GM19240 (cell line): ENCODE data around the gene ZFP69B.

ENCODE experiments used
- DNase-seq: peaks from one replicate; pipeline ENCODE4 v3.0.0; 2011; ENCODE audit warnings: low spot score; ENCODE audit not compliant: insufficient read length

The ZFP69B gene

DNA sequence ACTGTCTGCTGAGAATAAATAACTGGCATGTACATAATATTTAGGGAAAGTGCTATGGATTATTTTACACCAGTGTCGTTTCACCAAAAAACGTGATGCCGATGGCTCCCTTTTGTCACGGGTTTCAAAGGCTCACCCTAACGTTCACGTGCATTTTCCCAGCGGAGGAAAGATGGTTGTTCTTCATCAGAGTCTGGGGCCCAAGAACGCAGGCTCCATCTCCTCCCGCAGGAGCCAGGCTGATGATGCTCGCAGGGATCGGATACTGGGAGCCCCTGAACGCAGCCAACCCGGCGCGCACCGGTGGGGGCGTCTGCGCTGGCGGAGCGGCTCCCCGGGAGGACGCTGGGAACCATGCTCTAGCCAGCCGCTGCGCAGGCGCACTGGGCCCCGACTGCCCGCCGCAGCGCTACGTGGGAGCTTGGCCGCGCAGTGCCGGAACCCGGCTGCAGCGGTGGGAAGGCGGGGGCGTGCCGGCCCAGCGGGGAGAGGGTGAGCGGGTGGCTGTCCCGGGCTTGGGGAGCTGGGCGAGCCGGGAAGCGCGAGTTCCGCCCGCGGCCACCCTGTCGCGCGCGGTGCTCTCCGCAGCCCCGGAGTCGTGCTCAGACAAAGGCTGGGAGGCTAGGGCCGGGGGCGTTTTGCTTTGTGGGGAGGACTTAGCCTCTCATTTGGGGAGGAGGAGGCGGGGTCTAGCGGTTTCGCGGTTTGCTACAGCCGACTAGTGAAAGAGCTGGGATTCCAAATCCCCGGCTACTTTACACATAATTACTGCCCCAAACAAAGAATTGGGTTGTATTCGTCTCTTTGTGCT lies at the start of gene ZFP69B:
TSS of gene ZFP69B (plus strand) at position 793 of the 811 bp plus-strand sequence. CDS start 486 bp downstream, outside the sequence.
- DNase-seq, result peak; percentile 84

GRCh38 chr1:40401473-40402201 lies 48.6 kb upstream of the ZFP69B start:
- DNase-seq, result no peak

- no peak for DNase-seq
These were observed 45.4 kb upstream of the ZFP69B start for GRCh38 chr1:40404670-40405462.

- DNase-seq, result no peak
These were observed 44.5 kb upstream of the ZFP69B start for GRCh38 chr1:40405812-40406211.

GRCh38 chr1:40407453-40407852 lies 42.8 kb upstream of the ZFP69B start:
- no peak for DNase-seq

- no peak for DNase-seq
These were observed 40.8 kb upstream of the ZFP69B start for GRCh38 chr1:40409467-40409866.

DNA sequence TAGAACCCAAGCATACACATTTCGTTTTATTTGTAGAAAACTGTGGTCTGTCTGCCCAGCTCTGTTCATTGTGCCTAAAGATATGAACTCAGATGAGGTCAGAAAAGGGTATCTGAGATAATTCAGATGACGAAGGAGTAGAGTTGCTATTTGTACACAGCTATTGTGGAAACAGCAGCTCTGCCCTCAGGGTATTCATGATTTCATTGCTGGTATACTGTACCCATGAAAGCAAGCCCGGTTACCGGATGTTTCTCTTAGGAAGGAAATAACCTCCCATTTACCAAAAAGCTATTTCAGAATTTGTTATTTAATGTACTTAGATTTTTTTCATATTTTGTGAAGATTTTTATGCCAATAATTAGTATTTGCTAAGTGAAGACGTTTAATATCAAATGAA lies 39.0 kb upstream of the ZFP69B start:
- DNase-seq, result no peak

- DNase-seq, result no peak
These were observed 38.4 kb upstream of the ZFP69B start for GRCh38 chr1:40411843-40412242.

DNA sequence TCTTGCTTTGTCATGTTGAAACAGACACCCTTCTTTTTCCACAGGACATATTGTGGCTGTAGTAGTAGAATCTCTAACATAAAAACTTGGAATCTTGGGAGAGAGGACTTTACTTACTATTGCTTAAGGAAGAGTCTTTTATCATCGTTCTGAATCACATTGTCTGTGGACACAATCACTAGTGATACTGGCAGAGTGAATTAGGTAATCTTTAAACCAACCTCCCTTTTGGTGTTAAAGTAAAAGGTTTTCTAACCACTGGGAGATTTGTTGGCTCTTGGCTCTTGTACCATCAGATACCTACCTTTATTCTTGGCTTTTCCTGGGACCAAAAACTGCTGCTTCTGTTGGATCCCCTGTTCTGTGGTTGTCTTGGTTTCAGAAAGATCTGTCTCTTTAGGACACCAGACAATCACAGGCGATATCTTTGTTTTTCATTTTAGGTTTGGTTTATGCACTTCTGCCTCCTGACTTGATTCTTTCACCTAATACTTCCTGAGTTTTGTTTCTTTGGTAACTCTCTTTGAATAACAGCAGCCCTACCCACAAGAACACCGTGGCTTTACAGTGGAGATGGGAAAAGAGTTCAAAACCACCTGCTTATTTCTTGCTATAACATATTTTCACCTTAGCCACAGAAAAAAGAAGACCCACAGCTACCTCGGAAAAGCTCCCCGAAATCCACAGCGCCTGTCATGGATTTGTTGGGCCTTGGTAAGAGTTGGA lies 36.6 kb upstream of the ZFP69B start:
- no peak for DNase-seq

DNA sequence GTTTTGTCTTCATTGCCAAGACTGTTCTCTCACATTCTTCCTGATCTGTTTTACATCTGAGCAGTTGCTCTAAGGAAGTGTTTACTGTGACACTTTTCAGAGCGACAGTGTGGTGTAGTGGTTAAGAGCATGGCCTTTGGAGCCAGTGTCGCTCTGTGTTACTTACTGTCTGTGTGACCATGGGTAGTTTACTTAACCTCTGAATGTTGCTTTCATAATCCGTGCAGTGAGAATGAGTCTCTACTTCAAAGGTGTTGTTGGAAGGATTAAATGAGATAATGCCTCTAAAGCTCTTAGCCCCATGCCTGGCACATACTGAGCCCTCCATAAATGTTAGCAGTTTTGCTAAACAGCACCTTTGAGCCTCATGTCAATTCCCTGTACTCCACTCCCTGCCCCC lies 35.9 kb upstream of the ZFP69B start:
- no peak for DNase-seq

DNA sequence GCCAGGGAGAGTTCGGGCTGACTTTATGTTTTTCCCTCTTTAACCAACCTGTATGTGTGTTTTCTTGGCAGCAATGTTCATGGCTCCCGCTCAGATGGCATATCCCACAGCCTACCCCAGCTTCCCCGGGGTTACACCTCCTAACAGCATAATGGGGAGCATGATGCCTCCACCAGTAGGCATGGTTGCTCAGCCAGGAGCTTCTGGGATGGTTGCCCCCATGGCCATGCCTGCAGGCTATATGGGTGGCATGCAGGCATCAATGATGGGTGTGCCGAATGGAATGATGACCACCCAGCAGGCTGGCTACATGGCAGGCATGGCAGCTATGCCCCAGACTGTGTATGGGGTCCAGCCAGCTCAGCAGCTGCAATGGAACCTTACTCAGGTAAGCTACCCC lies 33.6 kb upstream of the ZFP69B start:
- no peak for DNase-seq

GRCh38 chr1:40421431-40422384 lies 28.6 kb upstream of the ZFP69B start:
- no peak for DNase-seq

DNA sequence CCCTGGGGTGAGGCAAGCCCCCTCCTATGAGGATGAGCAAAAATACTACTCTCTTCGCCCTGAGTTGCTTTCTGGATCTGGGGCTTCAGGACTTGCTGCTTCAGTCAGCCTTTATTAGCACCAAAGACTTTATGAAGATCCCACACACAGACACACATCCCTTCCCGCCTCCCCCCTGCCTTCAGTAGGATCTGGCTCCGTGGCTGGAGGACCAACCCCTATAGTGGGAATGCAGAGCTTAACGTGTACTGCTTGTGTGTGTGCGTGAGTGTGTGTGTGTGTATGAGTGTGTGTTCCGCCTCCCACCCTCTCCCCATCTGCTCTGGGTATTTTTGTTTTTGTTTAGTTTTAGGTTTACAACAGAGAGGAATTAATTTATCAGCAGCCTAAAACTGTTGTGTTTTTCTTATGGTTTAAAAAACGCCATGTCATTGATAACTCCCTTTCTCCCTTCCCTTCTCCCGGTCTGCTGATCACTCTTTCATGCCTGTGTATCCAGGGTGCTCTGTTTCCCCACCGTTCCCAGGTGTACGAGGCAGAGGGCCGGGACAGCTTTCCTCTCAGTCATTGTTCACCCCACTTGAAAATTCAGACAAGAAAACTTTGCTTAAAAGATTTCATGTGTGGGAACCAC lies 27.5 kb upstream of the ZFP69B start:
- no peak for DNase-seq

DNA sequence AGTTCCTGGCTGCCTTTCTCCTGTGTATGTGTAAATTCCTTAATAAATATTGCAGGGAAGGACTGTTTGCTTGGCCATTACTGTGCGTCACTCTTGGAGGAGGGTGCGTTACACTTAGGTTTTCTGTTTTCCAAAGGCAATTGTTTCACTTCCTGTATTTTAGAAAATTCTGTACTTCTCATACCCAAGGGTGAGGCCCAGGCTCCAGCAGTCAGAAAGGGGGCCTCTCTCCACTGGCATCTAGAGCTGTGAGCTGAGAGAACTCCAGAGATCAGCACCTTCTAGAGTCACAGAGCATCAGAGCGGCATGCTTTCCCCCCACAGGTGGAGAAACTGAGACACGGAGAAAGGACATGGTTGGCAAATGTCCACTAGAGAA lies 27.0 kb upstream of the ZFP69B start:
- DNase-seq, result no peak

- no peak for DNase-seq
These were observed 26.2 kb upstream of the ZFP69B start for GRCh38 chr1:40423951-40424618.

DNA sequence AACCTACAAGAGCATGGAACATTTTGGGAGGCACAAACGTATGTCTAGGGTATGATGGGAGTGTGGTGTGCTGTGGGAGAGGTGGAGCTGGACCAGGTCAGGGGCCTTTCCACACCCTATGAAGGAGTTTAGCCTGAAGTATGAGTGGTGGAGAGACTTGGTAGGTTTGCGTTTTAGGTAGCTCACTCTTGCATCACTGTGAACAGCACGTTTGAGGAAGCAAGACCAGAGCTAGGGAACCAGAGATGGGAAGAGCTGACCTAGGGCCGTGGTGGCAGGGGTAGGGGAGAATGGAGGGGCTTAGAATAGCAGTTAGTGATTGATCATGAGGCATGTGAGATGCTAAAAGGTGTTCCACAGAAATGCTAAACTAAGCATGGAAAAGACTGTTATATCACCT lies 25.1 kb upstream of the ZFP69B start:
- no peak for DNase-seq

DNA sequence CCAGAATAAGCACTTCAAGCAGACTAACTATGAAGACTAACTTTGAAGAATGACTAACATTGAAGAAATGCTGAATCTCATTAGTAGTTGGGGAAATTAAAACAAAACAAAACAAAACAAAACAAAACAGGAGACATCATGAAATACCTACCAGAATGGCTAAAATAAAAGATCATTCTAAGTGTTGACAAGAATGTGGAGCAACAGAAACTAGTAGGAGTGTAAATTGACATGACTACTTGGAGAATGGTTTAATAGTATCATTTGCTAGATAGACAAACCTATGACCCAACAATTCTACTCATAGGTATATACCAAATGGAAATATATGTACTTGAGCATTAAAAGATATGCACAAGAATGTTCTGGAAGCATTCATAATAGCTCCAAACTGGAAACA lies 18.9 kb upstream of the ZFP69B start:
- DNase-seq, result no peak

DNA sequence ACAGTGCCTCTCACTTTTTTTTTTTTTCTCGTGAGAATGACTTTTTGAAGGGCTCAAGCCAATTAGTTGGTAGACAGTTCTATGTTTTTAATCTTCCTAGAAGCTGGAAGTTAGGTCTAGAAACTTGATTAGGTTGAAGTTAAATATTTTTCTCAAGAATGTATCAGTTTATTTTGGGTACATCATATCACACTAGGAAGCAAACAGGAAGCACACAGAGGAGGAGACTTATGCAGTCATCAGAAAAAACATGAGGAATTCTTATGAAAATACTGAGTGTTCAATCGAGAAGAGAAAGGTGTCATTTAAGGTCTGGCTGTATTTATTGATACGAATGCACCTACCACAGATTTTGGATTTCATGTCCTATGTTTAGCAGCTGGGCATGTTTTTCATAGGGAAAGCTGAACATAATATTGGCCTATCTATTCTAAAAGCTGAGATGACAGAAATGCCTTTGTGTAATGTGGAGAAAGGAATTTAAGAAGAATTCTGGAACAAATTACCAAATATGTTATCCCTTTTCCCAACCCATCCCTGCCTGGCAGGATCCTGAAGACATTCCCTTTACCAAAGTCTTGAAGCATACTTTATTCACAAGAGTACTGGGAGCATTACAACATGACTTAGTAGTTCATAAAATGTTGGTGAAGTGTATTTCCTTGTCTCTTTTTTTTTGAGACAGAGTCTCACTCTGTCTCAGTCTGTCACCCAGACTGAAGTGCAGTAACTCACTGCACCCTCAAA lies 17.5 kb upstream of the ZFP69B start:
- no peak for DNase-seq
